Activated naive CD8-positive, alpha-beta T cell treated with anti-CD3 and anti-CD28 coated beads, Interleukin-2, amount 50 U/mL, for 16 hours (primary cell): ENCODE results near the gene NCOR1.
A peak's percentile ranks its signal among the peaks of the same experiment; 100 is the strongest.
"Not testable (repeated sequence)": the region's sequence is repeated elsewhere in the genome, so short reads cannot be mapped to it uniquely, and the experiment has no call there.

Source experiments
- DNase-seq: peaks from one replicate; pipeline ENCODE4 v3.0.0-alpha.2; 2020; ENCODE audit warnings: low read depth, low spot score

NCOR1 gene

GRCh38 chr17:16215273-16215964 lies at the start of gene NCOR1:
NCOR1 (minus strand) TSS chr17:16215534; CDS start chr17:16194569, 20,965 bp downstream.
- DNase-seq, result peak; percentile 78

DNA sequence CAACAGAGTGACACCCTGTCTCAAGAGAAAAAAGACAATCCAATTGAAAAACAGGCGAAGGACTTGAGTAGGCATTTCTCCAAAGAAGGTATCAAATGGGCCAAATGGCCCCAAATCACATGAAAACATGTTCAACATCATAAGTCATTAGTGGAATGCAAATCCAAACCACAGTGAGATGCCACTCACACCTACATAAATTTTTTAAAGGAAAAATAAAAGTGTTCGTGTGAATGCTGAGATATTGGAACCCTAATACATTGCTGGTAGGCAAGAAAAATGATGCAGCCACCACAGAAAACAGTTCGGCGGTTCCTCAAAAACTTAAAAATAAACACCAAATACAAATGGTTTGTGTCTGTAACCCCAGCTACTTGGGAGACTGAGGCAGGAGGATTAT lies 46.9 kb upstream of the NCOR1 start:
- DNase-seq, result no peak

DNA sequence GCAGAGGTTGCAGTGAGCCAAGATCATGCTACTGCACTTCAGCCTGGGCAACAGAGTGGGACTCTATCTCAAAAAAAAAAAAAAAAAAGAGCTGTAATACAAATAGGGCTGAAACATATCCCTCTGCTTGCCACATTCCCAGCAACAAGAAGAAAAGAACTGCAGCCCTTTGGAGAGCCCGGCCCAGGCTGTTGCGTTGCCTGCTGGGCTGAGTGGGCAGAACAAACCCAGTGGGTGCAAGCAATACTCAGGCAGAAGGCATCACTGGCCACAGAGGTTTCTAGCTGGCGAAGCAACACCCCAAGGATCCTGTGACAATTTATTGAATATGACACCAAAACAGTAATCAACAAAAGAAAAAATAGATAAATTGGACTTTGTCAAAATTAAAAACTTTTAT lies 45.7 kb upstream of the NCOR1 start:
- DNase-seq, result no peak

GRCh38 chr17:16259926-16260325 lies 44.6 kb upstream of the NCOR1 start:
- no peak for DNase-seq

DNA sequence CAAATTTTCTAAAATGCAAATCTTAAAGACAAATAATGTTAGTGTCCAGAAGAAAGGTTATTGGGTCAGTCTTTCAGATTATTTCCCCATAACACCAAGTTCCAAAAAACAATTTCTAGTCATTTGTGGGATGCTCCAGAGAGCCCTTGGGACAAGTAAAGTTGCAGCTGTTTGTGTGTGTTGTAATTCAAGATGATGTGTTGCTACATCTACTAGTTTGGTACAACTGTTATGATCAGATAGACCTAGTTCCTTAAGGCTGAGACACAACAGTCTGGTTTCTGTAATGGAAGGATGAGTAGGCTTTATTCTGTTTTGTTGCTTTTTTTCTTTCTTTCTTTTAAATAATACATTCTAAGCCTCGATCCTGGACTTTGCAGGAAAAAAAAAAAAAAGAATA lies 43.6 kb upstream of the NCOR1 start:
- no peak for DNase-seq

- no peak for DNase-seq
Measured at GRCh38 chr17:16255481-16255921, 40.2 kb upstream of the NCOR1 start.

- no peak for DNase-seq
Measured at GRCh38 chr17:16254773-16255400, 39.6 kb upstream of the NCOR1 start.

- no peak for DNase-seq
Measured at GRCh38 chr17:16251556-16251955, 36.2 kb upstream of the NCOR1 start.

DNA sequence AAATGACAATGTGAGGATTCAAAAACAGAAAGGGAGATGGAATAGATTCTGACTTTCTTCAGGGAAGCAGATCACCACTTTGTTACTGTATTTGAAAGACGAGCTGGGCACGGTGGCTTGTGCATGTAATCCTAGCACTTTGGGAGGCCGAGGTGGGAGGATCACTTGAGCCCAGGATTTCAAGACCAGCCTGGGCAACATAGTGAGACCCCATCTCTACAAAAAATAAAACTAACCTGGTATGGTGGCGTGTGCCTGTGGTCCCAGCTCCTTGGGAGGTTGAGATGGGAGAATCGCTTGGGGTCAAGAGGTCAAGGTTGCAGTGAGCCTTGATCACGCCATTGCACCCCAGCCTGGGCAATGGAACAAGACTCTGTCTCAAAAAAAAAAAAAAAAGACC lies 35.7 kb upstream of the NCOR1 start:
- DNase-seq, result no peak

DNA sequence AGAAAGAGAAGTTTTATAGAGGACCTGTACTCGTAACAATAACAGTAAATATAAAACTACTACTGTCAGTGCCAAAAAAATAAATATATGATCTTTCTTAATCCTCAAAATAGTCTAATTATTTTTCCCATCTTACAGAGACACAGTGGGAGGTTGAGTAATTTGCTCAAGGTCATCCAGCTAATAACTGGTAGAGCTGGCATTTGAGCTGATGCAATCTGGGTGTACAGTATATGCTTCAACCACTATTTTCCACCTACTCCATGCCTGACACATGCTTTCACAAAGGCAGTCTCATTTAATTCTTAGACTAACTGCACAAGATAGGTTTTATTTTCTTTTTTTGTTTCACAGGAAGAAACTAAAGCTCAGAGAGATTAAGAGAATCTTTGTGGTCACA lies 35.3 kb upstream of the NCOR1 start:
- DNase-seq, result no peak

DNA sequence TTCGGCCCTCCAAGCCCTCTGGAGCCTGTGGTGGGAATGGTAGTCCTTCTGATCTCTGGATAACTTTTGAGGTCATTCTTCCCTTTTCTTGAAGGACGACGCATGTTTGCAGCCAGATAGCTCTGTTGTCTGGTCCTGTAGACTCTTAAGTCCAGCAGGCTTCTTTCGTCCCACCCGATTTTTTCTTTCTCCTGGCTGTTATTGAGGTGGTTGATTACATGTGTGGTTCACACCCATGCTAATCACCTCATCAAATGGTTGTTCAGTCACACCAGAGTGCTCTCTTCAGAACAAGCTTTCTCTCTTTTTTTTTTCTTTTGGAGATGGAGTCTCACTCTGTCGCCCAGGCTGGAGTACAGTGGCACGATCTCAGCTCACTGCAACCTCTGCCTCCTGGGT lies 32.3 kb upstream of the NCOR1 start:
- DNase-seq, result no peak

- DNase-seq, result no peak
Measured at GRCh38 chr17:16243801-16244567, 28.6 kb upstream of the NCOR1 start.

- DNase-seq, result no peak
Measured at GRCh38 chr17:16243385-16243784, 28.1 kb upstream of the NCOR1 start.

- DNase-seq, result no peak
Measured at GRCh38 chr17:16241906-16242399, 26.6 kb upstream of the NCOR1 start.

DNA sequence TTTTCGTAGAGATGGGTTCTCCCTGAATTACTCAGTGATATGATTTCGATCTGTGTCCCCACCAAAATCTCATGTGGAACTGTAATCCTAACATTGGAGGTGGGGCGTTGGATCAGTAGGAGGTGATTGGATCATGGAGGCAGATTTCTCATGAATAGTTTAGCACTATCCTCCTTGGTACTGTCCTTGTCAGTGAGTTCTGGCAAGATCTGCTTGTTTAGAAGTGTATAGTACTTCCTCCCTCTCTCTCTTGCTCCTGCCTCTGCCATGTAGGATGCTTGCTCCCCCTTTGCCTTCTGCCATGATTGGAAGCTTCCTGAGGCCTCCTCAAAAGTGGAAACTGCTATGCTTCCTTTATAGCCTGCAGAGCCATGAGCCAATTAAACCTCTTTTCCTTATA lies 24.6 kb upstream of the NCOR1 start:
- no peak for DNase-seq

DNA sequence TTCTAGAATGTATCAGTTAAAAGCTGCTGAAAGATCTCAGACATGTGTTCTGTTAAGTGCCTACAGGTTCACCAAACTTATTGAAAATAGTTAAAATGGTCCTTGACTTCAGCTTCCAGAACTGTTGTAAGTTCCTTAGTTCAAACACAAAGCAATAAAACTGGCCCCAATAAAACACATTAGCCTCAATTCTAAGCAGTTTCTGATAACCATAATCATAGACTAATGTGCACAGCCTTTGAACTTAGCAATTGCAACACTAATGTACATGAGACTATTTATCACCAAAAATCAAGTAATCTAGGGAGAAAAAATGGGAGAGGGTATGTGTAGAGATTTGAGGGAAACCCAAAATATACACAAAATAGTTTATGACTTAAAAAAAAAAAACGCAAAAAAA lies 17.1 kb upstream of the NCOR1 start:
- no peak for DNase-seq

GRCh38 chr17:16229912-16230561 lies 14.7 kb upstream of the NCOR1 start:
- DNase-seq, result not testable (repeated sequence)

- no peak for DNase-seq
Measured at GRCh38 chr17:16222406-16222805, 7.1 kb upstream of the NCOR1 start.

- peak; percentile 65 for DNase-seq
Measured at GRCh38 chr17:16217002-16217635, 1.8 kb upstream of the NCOR1 start, which contains the start of gene PIGL. PIGL (plus strand) TSS chr17:16217210; CDS start chr17:16217227, 17 bp downstream.

- DNase-seq, result not testable (repeated sequence)
Measured at GRCh38 chr17:16216341-16217001, 1.1 kb upstream of the NCOR1 start.

GRCh38 chr17:16215965-16216316 lies 607 bp upstream of the NCOR1 start:
- DNase-seq, result no peak
